Activated B cell treated with CpG ODN at 0.5 μM for 24 hours (primary cell): ENCODE results near the gene LZTS2. TPM values are rescaled to one million over a fixed set of nuclear protein-coding genes. Genes with fewer than 3 reads are reported as not detected.
A peak's percentile ranks its signal among the peaks of the same experiment; 100 is the strongest.

ENCODE experiments used
- ATAC-seq: fragments of 200-7000 bp; cut with Tn5 transposase; one replicate; pipeline ENCODE4 v1.10.0; 2021; ENCODE audit warnings: low read depth, mild to moderate bottlenecking, moderate library complexity
- CTCF ChIA-PET: fragments of 350-600 bp; sonication (Branson Sonifier 250); formaldehyde crosslinking; loops from one replicate; lab custom pipeline; 2021; ENCODE audit warnings: antibody characterized with exemption; lab: Charles Lee
- POLR2A ChIA-PET: fragments of 350-600 bp; sonication (Branson Sonifier 250); formaldehyde crosslinking; loops from one replicate; lab custom pipeline; 2021; ENCODE audit warnings: antibody characterized with exemption; lab: Charles Lee
- DNase-seq: peaks from one replicate; pipeline ENCODE4 v3.0.0; 2022
- H3K27ac Mint-ChIP-seq: one replicate; pipeline ENCODE4 v1.8.0; 2020; ENCODE audit warnings: mixed read lengths
- H3K27me3 Mint-ChIP-seq: one replicate; pipeline ENCODE4 v1.8.0; 2021; ENCODE audit warnings: mixed read lengths
- H3K36me3 Mint-ChIP-seq: one replicate; pipeline ENCODE4 v1.8.0; 2021; ENCODE audit warnings: low read depth, mixed read lengths
- H3K4me1 Mint-ChIP-seq: one replicate; pipeline ENCODE4 v1.8.0; 2021; ENCODE audit warnings: mixed read lengths
- H3K4me3 Mint-ChIP-seq: one replicate; pipeline ENCODE4 v1.8.0; 2020; ENCODE audit warnings: mild to moderate bottlenecking, mixed read lengths
- H3K9me3 Mint-ChIP-seq: one replicate; pipeline ENCODE4 v1.8.0; 2020; ENCODE audit warnings: mixed read lengths
- CTCF ChIP-seq: fragments of 200-600 bp; IDR thresholded peaks from one replicate; pipeline ENCODE4 v1.8.0; 2022; ENCODE audit warnings: antibody characterized with exemption, mild to moderate bottlenecking
- intact Hi-C: fragments of 100-400 bp; cut with micrococcal nuclease; formaldehyde crosslinking; loops from one replicate; pipeline ENCODE4 v1.15.1; 2024
- total RNA-seq: library from RNA; stranded (reverse); gene quantifications from 2 replicates; pipeline ENCODE4 v1.2.3, GENCODE V29; 2022

Gene LZTS2
- total RNA-seq, 1 donor from 2014 or later: 14.9 TPM

GRCh38 chr10:100989088-100989487 lies 10.5 kb upstream of the LZTS2 start:
- peaks cover 46% of the 10 kb centered on the region for H3K4me1 Mint-ChIP-seq
- POLR2A ChIA-PET: interaction anchor here (4.7 kb wide), 1 partner anchor 9 kb away, joined by 54 read pairs; the partner anchor contains the start of gene LZTS2
- ATAC-seq (no peak), DNase-seq (no peak)
- no peak for TF ChIP-seq CTCF
- H3K27me3 Mint-ChIP-seq: no peaks in the 10 kb centered on the region
- H3K36me3 Mint-ChIP-seq: peaks cover 52% of the 10 kb centered on the region
- H3K4me3 Mint-ChIP-seq: no peak overlapping the region
- intact Hi-C loops: no loop called here
- H3K9me3 Mint-ChIP-seq: no peaks in the 10 kb centered on the region
- no peak overlapping the region for H3K27ac Mint-ChIP-seq
- CTCF ChIA-PET: interaction anchor here (6.0 kb wide), 1 partner anchor 8 kb away, joined by 34 read pairs; no protein-coding TSS in a partner anchor

GRCh38 chr10:100993986-100994708 lies 5.5 kb upstream of the LZTS2 start:
- no peak for TF ChIP-seq CTCF
- intact Hi-C loops: no loop called here
- DNase-seq: no peak
- no peaks in the 10 kb centered on the region for H3K9me3 Mint-ChIP-seq
- no peak overlapping the region for H3K4me3 Mint-ChIP-seq
- no peak for ATAC-seq
- H3K4me1 Mint-ChIP-seq: peaks cover 32% of the 10 kb centered on the region
- H3K27me3 Mint-ChIP-seq: no peaks in the 10 kb centered on the region
- POLR2A ChIA-PET: interaction anchor here (0.6 kb wide), 1 partner anchor 981 kb away, joined by 5 read pairs; no protein-coding TSS in a partner anchor
- peak overlapping the region; percentile 0 for H3K27ac Mint-ChIP-seq
- H3K36me3 Mint-ChIP-seq: peaks cover 44% of the 10 kb centered on the region
- CTCF ChIA-PET: interaction anchor here (1.6 kb wide), 1 partner anchor 20 kb away, joined by 4 read pairs; no protein-coding TSS in a partner anchor

- TF ChIP-seq CTCF: no peak
- DNase-seq (no peak), ATAC-seq (no peak)
- Mint-ChIP-seq H3K27me3 (no peaks in the 10 kb centered on the region), H3K9me3 (no peaks in the 10 kb centered on the region), H3K36me3 (peaks cover 42% of the 10 kb centered on the region), H3K4me3 (no peak overlapping the region), H3K4me1 (peaks cover 30% of the 10 kb centered on the region), H3K27ac (peak overlapping the region; percentile 22)
- CTCF ChIA-PET: no interaction called here
- intact Hi-C loops: loop anchor here (5.0 kb wide), 4 partner anchors 433 to 1647 kb away; partner anchors contain the start of genes HIF1AN and TRIM8
- POLR2A ChIA-PET: interaction anchor here (0.7 kb wide), 1 partner anchor 37 kb away, joined by 3 read pairs; no protein-coding TSS in a partner anchor
Measured at GRCh38 chr10:100995181-100995580, 4.4 kb upstream of the LZTS2 start.

- Mint-ChIP-seq H3K4me3 (peak overlapping the region; percentile 87), H3K27me3 (no peaks in the 10 kb centered on the region), H3K27ac (peak overlapping the region; percentile 94), H3K36me3 (peaks cover 27% of the 10 kb centered on the region), H3K4me1 (peaks cover 30% of the 10 kb centered on the region), H3K9me3 (no peaks in the 10 kb centered on the region)
- intact Hi-C loops: loop anchor here (1.0 to 5.0 kb wide), 8 partner anchors 10 to 1645 kb away; partner anchors contain the start of genes HIF1AN, KAZALD1, MRPL43 and SEMA4G
- DNase-seq: peak; percentile 56
- POLR2A ChIA-PET: interaction anchor here (0.9 to 4.5 kb wide), 7 partner anchors 10 to 461 kb away, joined by 3 to 54 read pairs (median 4); partner anchors contain the start of genes HIF1AN, MRPL43, PDZD7 and SFXN3
- no peak for TF ChIP-seq CTCF
- CTCF ChIA-PET: interaction anchor here (0.7 to 3.3 kb wide), 7 partner anchors 10 to 65 kb away, joined by 3 to 34 read pairs (median 9); partner anchors contain the start of genes KAZALD1, MRPL43, PDZD7 and SFXN3
- peak; percentile 32 for ATAC-seq
Measured at GRCh38 chr10:100996678-100997359, 2.8 kb upstream of the LZTS2 start.
